CD8-positive, alpha-beta memory T cell (primary cell): Measurements from ENCODE around the gene GJA3. TPM values are rescaled to one million over a fixed set of nuclear protein-coding genes. Genes with fewer than 3 reads are reported as not detected.

ENCODE experiments used
- polyA plus RNA-seq: library from polyadenylated mRNA; unstranded; fragments of 300-500 nt; fragmentation: Illumina TruSeq; gene quantifications from one replicate; pipeline ENCODE4 v1.2.3, GENCODE V29; 2021
- total RNA-seq, 2 experiments: library from RNA; stranded (reverse); gene quantifications; one replicate each; pipeline ENCODE4 v1.2.3, GENCODE V29; 2021

GJA3 gene
- total and polyA plus RNA-seq, 3 experiments from 2014 or later: 0.09 to 1.0 (median 0.85) TPM

Other genes with a start within 250 kb of the GJA3 start
- gene ZMYM2, start 202.3 kb downstream of the GJA3 start, total RNA-seq: 10 to 100 TPM; 41.4 to 42.1 TPM
- gene ZMYM2, start 202.3 kb downstream of the GJA3 start, polyA plus RNA-seq: 13.2 TPM
- gene GJB2, start 31.9 kb upstream of the GJA3 start, total RNA-seq: 10 to 100 TPM; 27.3 to 27.6 TPM
- gene GJB2, start 31.9 kb upstream of the GJA3 start, polyA plus RNA-seq: not detected
- gene GJB6, start 71.3 kb upstream of the GJA3 start, total RNA-seq: 1 to 10 TPM; 7.3 to 7.7 TPM
- not detected for gene GJB6, start 71.3 kb upstream of the GJA3 start, polyA plus RNA-seq